Ovary (tissue), 9 donors: ENCODE data around the gene CD79A. TPM values are rescaled to one million over a fixed set of nuclear protein-coding genes. Genes with fewer than 3 reads are reported as not detected.

Experiments
- DNase-seq, 5 donors: peaks; one replicate each; pipeline ENCODE4 v3.0.0-alpha.2; 2019 to 2020
- H3K27ac ChIP-seq, 2 donors: fragments of 200-600 bp; one replicate each; pipeline versions ENCODE4 v1.5.1 to v1.8.0; 2019 to 2022
- H3K27me3 ChIP-seq: fragments of 200-600 bp; one replicate; pipeline ENCODE4 v1.8.0; 2022
- H3K36me3 ChIP-seq: fragments of 200-600 bp; sonication (generic); one replicate; pipeline ENCODE4 v1.5.1; 2019
- H3K4me1 ChIP-seq: one replicate; pipeline ENCODE4 v1.8.1; 2013; ENCODE audit warnings: mild to moderate bottlenecking, moderate library complexity; ENCODE audit not compliant: insufficient read depth
- H3K4me3 ChIP-seq: fragments of 200-600 bp; sonication (generic); one replicate; pipeline ENCODE4 v1.5.1; 2017
- H3K9me3 ChIP-seq, 2 donors: fragments of 200-600 bp in 1 of 2; sonication (generic) in 1 of 2; one replicate each; pipeline versions ENCODE4 v1.5.1 to v1.8.1; 2013 to 2019; ENCODE audit warnings: mild to moderate bottlenecking in 1 of 2, moderate library complexity in 1 of 2
- CTCF ChIP-seq, 3 donors: fragments of 450-650 bp in 2 of 3; fragments of 200-600 bp in 1 of 3; IDR thresholded peaks; one replicate each; pipeline versions ENCODE4 v1.5.1 to v1.8.0; 2016 to 2022; ENCODE audit warnings: antibody characterized with exemption in 3 of 3, mild to moderate bottlenecking in 1 of 3
- EP300 ChIP-seq: sonication (generic); formaldehyde crosslinking; IDR thresholded peaks from one replicate; pipeline ENCODE4 v1.6.1; 2017; ENCODE audit warnings: antibody characterized with exemption
- POLR2A ChIP-seq: fragments of 450-650 bp; IDR thresholded peaks from one replicate; pipeline ENCODE4 v1.6.1; 2017; ENCODE audit warnings: antibody characterized with exemption, mild to moderate bottlenecking, moderate library complexity
- WGBS, 3 donors: extraction: QIAGEN DNeasy Blood & Tissue Kit in 1 of 3; methylation state at CpG; one replicate each; pipeline versions ENCODE4 v1.1.5 to v1.1.7; 2013 to 2017; 5-methylcytosine and 5-hydroxymethylcytosine counted together
- intact Hi-C, 4 donors: fragments of 100-400 bp; cut with DNase I; formaldehyde crosslinking; loops; one replicate each; pipeline versions ENCODE4 v1.11.0 to v1.15.1; 2022 to 2023
- polyA plus RNA-seq, 2 donors: library from polyadenylated mRNA; stranded (reverse); fragments of 200-250 nt in 1 of 2; fragments of 350-450 nt in 1 of 2; fragmentation: Illumina TruSeq in 1 of 2; extraction: RNeasy Lipid Tissue Mini Kit (QIAGEN cat#74804) in 1 of 2; gene quantifications; one replicate each; pipeline ENCODE4 v1.2.3, GENCODE V29; 2013 to 2014
- total RNA-seq, 7 donors: library from RNA; depleted of rRNA in 2 of 7; stranded (reverse); fragments of >200 nt in 2 of 7; fragmentation: NEBNext Ultra II Directional in 3 of 7; extraction: Animal tissue kit (Norgen Biotek cat#: 25700) in 3 of 7; gene quantifications; one replicate each; pipeline versions ENCODE4 v1.1.0 to v1.2.4, GENCODE V29; 2016 to 2023
- donor health status: DM: no; HTN: no; CAD: no; lungs with moderate emphysema.
- donor health status: DM: no; HTN: no; CAD: no.
- donor health status: Bipolar disorder and iron deficiency.
- donor health status: DM: yes; HTN: yes; CAD: no.
- donor health status: DM: no; HTN: no; CAD: no.
- donor health status: DM: yes; HTN: yes; CAD: no.

Gene CD79A
- total and polyA plus RNA-seq, 9 donors, result 0.25 to 1.4 (median 0.63) TPM; not detected in 1

DNA sequence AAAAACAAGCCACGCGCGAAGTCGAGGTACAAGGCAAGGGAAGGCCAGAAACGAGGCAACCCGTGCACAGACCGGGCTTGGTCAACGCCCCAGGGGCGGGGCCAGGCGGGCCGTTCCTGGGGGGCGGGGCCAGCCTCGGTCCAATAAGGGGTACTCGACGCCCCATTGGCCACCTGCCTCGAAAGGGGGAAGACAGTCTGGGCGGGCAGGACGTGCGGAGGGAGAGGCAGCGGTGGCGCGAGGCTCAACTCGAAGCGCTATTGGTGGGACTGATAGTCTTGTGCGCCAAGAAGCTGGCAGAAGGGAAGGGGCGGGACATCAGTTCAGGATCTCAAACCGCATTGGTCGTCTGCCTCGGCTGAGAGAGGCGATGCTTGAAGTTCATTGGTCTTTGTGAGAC lies 32.5 kb upstream of the CD79A start, which contains the start of gene LYPD4:
Gene LYPD4 (minus strand): TSS at position 83 of the 400 bp plus-strand sequence. CDS start 5,398 bp downstream, outside the sequence.
- Histone ChIP-seq H3K36me3 (no peaks in the 10 kb centered on the region), H3K27me3 (no peaks in the 10 kb centered on the region), H3K4me3 (no peak within 1 kb of the TSS), H3K9me3 (no peaks in the 10 kb centered on the region), H3K27ac (no peak within 1 kb of the TSS), H3K4me1 (no peaks in the 10 kb centered on the region)
- intact Hi-C loops, result no loop called here
- WGBS, 3 donors, result 79 to 85% (median 80%) methylated on average over 30 of the region's 30 CpGs
- no peak for TF ChIP-seq EP300
- TF ChIP-seq CTCF (IDR thresholded peaks at IDR 0.05), result no peak
- TF ChIP-seq POLR2A, result no peak
- no peak for DNase-seq

GRCh38 chr19:41845001-41845050 lies 32.3 kb upstream of the CD79A start, which contains the start of gene DMRTC2:
DMRTC2 (plus strand) TSS chr19:41845042; CDS start chr19:41847429, 2,387 bp downstream.
- WGBS, 3 donors, result 84 to 98% (median 88%) methylated on average over 3 of the region's 3 CpGs
- no peaks in the 10 kb centered on the region for H3K9me3 ChIP-seq
- intact Hi-C loops, result no loop called here
- no peaks in the 10 kb centered on the region for H3K4me1 ChIP-seq
- no peak within 1 kb of the TSS for H3K4me3 ChIP-seq
- no peak for DNase-seq
- H3K27me3 ChIP-seq, result no peaks in the 10 kb centered on the region
- H3K27ac ChIP-seq, result no peak within 1 kb of the TSS
- H3K36me3 ChIP-seq, result no peaks in the 10 kb centered on the region
- TF ChIP-seq CTCF (IDR thresholded peaks at IDR 0.05), result no peak
- no peak for TF ChIP-seq POLR2A
- TF ChIP-seq EP300, result no peak

GRCh38 chr19:41845051-41845590 lies 32.0 kb upstream of the CD79A start:
- no peak overlapping the region for H3K27ac ChIP-seq
- no peak overlapping the region for H3K4me3 ChIP-seq
- H3K27me3 ChIP-seq, result no peaks in the 10 kb centered on the region
- WGBS, 3 donors, result 84 to 89% (median 87%) methylated on average over 23 of the region's 23 CpGs
- intact Hi-C loops, result no loop called here
- DNase-seq, result no peak
- H3K9me3 ChIP-seq, result no peaks in the 10 kb centered on the region
- H3K36me3 ChIP-seq, result no peaks in the 10 kb centered on the region
- no peaks in the 10 kb centered on the region for H3K4me1 ChIP-seq
- TF ChIP-seq EP300 (no peak), POLR2A (no peak), CTCF (IDR thresholded peaks at IDR 0.05) (no peak)

- H3K9me3 ChIP-seq, result no peaks in the 10 kb centered on the region
- 74 to 80% (median 79%) methylated on average over 19 of the region's 19 CpGs for WGBS, 3 donors
- no peak for DNase-seq
- H3K4me3 ChIP-seq, result no peak overlapping the region
- H3K27me3 ChIP-seq, result no peaks in the 10 kb centered on the region
- no peak overlapping the region for H3K27ac ChIP-seq
- no peak for TF ChIP-seq POLR2A
- H3K4me1 ChIP-seq, result no peaks in the 10 kb centered on the region
- H3K36me3 ChIP-seq, result no peaks in the 10 kb centered on the region
- intact Hi-C loops, result no loop called here
These were observed 29.6 kb upstream of the CD79A start for GRCh38 chr19:41847351-41848105.

DNA sequence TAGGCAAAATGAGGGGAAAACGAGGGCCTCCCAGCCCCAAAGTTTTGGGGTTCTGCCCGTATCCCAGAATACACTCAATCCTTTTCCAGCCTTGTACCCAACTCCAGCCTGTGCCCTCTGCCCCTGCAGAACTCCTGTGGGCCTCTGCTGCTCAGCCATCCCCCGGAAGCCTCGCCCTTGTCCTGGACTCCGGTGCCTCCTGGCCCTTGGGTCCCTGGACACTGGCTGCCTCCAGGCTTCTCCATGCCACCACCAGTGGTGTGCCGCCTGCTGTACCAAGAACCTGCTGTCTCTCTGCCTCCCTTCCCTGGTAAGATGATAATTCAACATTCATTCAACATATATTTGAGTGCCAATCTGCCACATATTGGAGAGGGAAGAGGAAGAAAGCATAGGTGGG lies 28.4 kb upstream of the CD79A start:
- no peaks in the 10 kb centered on the region for H3K36me3 ChIP-seq
- TF ChIP-seq CTCF (IDR thresholded peaks at IDR 0.05) (no peak), POLR2A (no peak), EP300 (no peak)
- no peaks in the 10 kb centered on the region for H3K27me3 ChIP-seq
- no peak overlapping the region for H3K27ac ChIP-seq
- H3K4me3 ChIP-seq, result no peak overlapping the region
- H3K9me3 ChIP-seq, result no peaks in the 10 kb centered on the region
- intact Hi-C loops, result no loop called here
- no peaks in the 10 kb centered on the region for H3K4me1 ChIP-seq
- DNase-seq, result no peak
- 77 to 88% (median 79%) methylated on average over 6 of the region's 6 CpGs for whole genome bisulfite sequencing, 3 donors
